Stimulated activated CD4-positive, alpha-beta T cell treated with anti-CD3 and anti-CD28 coated beads, Interleukin-4, amount 100 ng/mL, for 1 hour (primary cell): Measurements from ENCODE around the gene PRR14.
"Not testable (repeated sequence)": the region's sequence is repeated elsewhere in the genome, so short reads cannot be mapped to it uniquely, and the experiment has no call there.

Source experiments
- DNase-seq: peaks from one replicate; pipeline ENCODE4 v3.0.0-alpha.2; 2020

The PRR14 gene

GRCh38 chr16:30650369-30651123 is at the start of gene PRR14:
TSS of gene PRR14 (plus strand) at chr16:30650960. CDS start at chr16:30651646, 686 bp downstream.
- DNase-seq, result peak; percentile 98

GRCh38 chr16:30601966-30602365 is 48.8 kb upstream of the PRR14 start:
- no peak for DNase-seq

GRCh38 chr16:30602616-30603277 is 48.0 kb upstream of the PRR14 start:
- DNase-seq, result no peak

- DNase-seq, result no peak
These were observed 46.8 kb upstream of the PRR14 start for GRCh38 chr16:30603945-30604315.

- no peak for DNase-seq
These were observed 46.3 kb upstream of the PRR14 start for GRCh38 chr16:30604316-30604947.

- DNase-seq, result no peak
These were observed 45.6 kb upstream of the PRR14 start for GRCh38 chr16:30605158-30605557.

GRCh38 chr16:30606004-30606403 is 44.8 kb upstream of the PRR14 start:
- no peak for DNase-seq

- peak; percentile 47 for DNase-seq
These were observed 41.5 kb upstream of the PRR14 start for GRCh38 chr16:30609002-30609925.

GRCh38 chr16:30609926-30610839 is 40.6 kb upstream of the PRR14 start, which contains the start of gene ZNF689:
TSS of gene ZNF689 (minus strand) at chr16:30610389. CDS start at chr16:30610041, 348 bp downstream.
- DNase-seq, result peak; percentile 90

- peak; percentile 65 for DNase-seq
These were observed 35.2 kb upstream of the PRR14 start for GRCh38 chr16:30615358-30616091.

- no peak for DNase-seq
These were observed 31.6 kb upstream of the PRR14 start for GRCh38 chr16:30619202-30619601.

GRCh38 chr16:30619638-30620037 is 31.1 kb upstream of the PRR14 start:
- DNase-seq, result no peak

- no peak for DNase-seq
These were observed 30.6 kb upstream of the PRR14 start for GRCh38 chr16:30620169-30620568.

- DNase-seq, result no peak
These were observed 29.0 kb upstream of the PRR14 start for GRCh38 chr16:30621765-30622164.

GRCh38 chr16:30622455-30623032 is 28.2 kb upstream of the PRR14 start:
- DNase-seq, result no peak

- DNase-seq, result no peak
These were observed 27.1 kb upstream of the PRR14 start for GRCh38 chr16:30623536-30624283.

GRCh38 chr16:30626236-30626635 is 24.5 kb upstream of the PRR14 start:
- DNase-seq, result no peak

GRCh38 chr16:30628628-30629540 is 21.9 kb upstream of the PRR14 start:
- peak; percentile 92 for DNase-seq

- DNase-seq, result not testable (repeated sequence)
These were observed 18.3 kb upstream of the PRR14 start for GRCh38 chr16:30632454-30632853.
